Right lobe of liver (tissue), 4 donors: ENCODE results near the gene CXXC1.

ENCODE experiments used
- POLR2A ChIP-seq: fragments of 450-650 bp; IDR thresholded peaks from one replicate; pipeline ENCODE4 v1.6.1; 2017; ENCODE audit warnings: antibody characterized with exemption, mild to moderate bottlenecking
- TF ChIP-seq, protein P1 (sequence below), 4 donors: fragments of 200-600 bp in 3 of 4; fragments of 450-650 bp in 1 of 4; IDR thresholded peaks; one replicate each; pipeline versions ENCODE4 v1.5.1 to v1.8.0; 2016 to 2022; ENCODE audit warnings: antibody characterized with exemption in 4 of 4, mild to moderate bottlenecking in 2 of 4
- donor health status: DM: no; HTN: no; CAD: no.
- donor health status: DM: no; HTN: no; CAD: no.
- donor health status: DM: no; HTN: yes; CAD: no.

DNA sequence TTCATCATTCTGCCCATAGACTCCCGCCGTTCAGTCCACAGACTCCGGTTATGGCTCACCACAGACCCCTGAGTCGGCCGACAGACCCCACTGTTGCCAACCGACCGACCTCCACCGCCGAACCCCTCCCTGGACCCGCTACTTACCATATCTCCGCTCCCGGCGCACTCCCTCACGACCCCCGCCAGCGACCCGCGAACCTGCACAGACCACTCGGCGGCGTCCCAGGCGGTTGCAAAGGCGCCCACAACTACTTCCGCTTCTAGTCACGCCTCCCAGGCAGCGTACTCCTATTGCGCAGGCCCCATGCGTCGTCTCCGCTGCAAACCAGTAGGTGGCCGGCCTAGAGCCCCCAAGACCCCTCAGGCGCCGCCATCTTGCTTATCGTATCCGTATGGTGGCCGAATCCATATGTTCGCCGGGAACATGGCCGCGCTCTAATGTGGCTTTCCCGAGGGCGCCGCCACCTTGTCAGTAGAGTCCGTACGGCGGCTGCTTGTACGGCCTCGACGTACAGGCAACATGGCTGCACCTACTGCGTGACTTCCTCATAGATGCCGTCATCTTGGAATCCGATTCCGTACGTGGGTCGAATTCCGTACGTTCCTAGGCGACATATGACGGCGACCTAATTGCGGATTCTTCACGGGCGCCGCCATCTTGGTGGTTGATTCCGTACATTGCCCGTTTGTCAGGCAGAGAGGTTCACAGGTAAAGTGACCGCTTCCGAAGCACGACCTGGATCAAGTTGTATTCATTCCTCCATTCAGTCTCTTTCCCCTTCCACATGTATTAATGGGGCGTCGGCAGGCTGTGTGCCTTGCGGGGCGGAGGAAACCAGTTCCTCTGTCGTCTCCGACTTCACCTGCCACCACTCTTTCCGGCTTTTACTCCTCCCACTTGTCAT, at the start of gene CXXC1:
- TF ChIP-seq, protein P1, sequence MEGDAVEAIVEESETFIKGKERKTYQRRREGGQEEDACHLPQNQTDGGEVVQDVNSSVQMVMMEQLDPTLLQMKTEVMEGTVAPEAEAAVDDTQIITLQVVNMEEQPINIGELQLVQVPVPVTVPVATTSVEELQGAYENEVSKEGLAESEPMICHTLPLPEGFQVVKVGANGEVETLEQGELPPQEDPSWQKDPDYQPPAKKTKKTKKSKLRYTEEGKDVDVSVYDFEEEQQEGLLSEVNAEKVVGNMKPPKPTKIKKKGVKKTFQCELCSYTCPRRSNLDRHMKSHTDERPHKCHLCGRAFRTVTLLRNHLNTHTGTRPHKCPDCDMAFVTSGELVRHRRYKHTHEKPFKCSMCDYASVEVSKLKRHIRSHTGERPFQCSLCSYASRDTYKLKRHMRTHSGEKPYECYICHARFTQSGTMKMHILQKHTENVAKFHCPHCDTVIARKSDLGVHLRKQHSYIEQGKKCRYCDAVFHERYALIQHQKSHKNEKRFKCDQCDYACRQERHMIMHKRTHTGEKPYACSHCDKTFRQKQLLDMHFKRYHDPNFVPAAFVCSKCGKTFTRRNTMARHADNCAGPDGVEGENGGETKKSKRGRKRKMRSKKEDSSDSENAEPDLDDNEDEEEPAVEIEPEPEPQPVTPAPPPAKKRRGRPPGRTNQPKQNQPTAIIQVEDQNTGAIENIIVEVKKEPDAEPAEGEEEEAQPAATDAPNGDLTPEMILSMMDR (IDR thresholded peaks at IDR 0.05), result peak; percentile 41 to 72 (median 46)
- TF ChIP-seq POLR2A, result peak; percentile 16
